Stimulated activated CD4-positive, alpha-beta T cell treated with anti-CD3 and anti-CD28 coated beads, TNF-alpha, amount 100 ng/mL, for 48 hours (primary cell): ENCODE measurements around the gene RIOK1.
"Not testable (repeated sequence)": the region's sequence is repeated elsewhere in the genome, so short reads cannot be mapped to it uniquely, and the experiment has no call there.

Source experiments
- DNase-seq, 3 donors: peaks; one replicate each; pipeline ENCODE4 v3.0.0-alpha.2; 2020; ENCODE audit warnings: low read depth in 3 of 3

The RIOK1 gene

DNA sequence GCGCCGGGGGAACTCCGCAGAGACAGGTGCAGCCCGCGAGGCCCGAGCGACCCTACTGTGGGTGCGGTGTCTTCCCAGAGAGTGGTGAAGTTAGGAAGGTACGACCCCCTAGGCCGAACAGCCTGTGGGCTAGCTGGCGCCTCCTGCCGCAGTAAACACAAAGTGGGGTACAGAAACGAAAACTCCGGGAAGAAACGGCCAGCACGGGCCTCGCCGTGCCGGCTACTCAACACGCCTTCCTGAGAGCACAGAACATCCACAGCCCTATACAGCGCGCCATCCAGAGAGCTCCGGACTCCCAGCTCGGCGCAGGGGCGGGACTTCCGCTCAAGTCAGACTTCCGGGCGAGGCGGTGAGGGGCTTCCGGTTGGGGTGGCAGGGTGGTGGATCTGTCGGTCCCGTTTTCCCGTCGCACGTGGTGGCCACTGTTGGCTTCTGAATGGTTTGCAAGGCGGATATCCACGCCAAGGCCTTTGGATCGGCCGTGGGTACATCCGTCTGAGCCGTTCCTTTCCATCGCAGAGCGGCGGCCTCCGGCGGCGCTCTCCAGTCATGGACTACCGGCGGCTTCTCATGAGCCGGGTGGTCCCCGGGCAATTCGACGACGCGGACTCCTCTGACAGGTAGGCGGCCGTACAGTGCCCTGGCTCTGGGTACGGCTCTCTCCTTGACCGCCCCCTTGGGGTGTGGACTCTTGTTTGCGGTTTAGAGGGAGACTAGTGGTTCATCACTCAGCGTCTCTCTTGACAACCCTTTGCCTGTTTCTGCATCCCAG, at the start of gene RIOK1, which contains the start of gene CAGE1:
Gene RIOK1, plus strand, starts transcription at position 358 of the 775 bp plus-strand sequence. Its CDS starts 195 bp downstream, at position 553.
Gene CAGE1, minus strand, starts transcription at position 292 of the 775 bp plus-strand sequence. CDS start 2,569 bp downstream, outside the sequence.
- DNase-seq = peak; percentile 91 to 94 (median 94)

DNA sequence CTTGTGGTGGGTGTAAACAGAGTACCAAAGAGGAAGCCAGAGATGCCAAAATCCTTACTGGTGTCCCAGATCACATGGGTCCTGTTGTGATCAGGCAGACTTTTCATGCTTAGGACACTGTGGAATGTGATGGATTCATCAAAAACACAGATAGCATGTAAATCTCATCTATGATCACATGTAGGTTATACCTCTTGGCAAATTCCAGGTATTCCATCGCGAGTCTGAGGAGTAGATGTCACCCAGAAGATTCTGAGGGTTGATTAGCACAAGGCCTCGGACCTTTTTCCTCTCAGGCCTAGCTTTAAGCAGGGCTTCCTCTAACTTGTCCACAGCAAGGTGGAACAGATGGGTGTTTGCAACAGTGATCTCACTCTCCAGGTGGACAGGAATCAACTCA, 48.3 kb upstream of the RIOK1 start:
- no peak for DNase-seq

DNA sequence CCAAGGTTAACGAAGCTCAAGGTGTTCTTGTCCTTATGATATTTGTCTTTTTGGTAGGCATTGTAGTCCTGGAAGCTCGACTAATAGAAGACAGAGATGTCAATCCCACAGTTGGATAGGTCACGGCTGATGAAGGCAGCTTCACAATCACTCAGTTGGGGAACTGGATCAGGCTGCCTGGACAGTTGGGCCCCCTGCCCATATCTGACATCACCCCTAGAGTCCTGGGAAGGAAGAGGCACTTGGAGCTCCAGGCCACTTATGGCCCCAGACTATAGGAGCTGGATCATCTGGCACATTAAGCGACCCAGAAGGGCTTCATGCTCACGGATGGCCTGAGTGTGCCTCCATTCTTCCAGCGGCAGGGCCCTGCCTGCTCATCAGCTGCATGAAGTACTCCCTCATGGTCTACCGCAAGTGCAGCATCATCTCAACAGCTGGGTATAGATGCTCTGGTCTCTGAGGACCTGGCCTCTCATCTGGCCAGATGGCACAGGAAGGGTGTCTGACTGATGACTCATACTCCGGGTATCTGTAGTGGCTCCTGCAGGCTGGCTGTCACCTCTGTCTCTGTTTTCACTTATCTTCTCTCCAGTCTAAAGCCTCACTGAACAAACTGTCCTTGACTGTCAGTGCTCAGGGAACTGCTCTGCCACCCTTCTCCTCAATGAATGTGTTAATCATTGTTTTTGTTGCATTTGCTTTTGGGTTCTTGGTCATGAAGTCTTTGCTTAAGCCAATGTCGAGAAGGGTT, 47.4 kb upstream of the RIOK1 start:
- no peak for DNase-seq

DNA sequence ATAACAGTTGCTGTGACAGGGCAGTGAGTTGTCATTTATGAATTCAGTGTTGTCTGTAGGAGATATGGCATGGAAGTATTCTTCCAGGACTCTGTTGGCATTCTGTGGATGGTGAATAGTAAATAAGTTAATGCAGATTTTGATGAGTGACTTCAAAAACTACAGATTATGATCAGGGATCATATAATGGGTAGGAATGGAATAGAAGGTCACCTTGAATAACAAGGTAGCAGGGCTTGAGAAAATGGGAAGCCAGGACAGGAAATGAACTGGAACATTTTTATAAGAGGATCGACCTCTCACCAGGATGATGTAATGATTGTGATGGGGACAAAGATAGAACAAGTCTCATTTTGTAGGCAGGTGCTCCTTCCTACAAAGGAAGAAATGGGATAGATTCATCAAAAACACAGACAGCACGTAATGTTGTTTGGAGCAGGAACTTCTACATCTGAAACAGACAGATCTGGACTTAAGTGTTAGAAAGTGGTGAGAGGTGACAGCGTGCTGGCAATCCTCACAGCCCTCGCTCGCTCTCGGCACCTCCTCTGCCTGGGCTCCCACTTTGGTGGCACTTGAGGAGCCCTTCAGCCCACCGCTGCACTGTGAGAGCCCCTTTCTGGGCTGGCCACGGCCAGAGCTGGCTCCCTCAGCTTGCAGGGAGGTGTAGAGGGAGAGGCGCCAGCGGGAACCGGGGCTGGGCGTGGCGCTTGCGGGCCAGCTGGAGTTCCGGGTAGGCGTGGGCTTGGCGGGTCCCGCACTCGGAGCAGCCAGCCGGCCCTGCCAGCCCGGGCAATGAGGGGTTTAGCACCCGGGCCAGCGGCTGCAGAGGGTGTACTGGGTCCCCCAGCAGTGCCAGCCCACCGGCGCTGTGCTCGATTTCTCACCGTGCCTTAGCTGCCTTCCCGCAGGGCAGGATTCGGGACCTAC, 45.8 kb upstream of the RIOK1 start:
- no peak for DNase-seq

DNA sequence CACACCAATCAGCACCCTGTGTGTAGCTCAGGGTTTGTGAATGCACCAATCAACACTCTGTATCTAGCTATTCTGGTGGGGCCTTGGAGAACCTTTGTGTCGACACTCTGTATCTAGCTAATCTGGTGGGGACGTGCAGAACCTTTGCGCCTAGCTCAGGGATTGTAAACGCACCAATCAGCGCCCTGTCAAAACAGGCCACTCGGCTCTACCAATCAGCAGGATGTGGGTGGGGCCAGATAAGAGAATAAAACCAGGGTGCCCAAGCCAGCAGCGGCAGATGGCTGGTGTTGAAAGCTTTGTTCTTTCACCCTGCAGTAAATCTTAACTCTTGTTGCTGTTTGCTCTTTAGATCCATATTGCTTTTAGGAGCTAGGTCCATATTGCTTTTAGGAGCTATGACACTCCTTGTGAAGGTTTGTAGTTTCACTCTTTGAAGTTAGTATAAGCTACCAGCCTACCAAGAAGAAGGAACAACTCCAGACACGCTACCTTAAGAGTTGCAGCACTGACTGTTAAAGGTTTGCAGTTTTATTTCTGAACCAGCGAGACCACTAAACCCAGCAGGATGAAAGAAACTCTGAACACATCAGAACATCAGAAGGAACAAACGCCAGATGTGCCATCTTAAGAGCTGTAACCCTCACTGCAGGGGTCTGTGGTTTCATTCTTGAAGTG, 44.7 kb upstream of the RIOK1 start:
- DNase-seq = not testable (repeated sequence)

DNA sequence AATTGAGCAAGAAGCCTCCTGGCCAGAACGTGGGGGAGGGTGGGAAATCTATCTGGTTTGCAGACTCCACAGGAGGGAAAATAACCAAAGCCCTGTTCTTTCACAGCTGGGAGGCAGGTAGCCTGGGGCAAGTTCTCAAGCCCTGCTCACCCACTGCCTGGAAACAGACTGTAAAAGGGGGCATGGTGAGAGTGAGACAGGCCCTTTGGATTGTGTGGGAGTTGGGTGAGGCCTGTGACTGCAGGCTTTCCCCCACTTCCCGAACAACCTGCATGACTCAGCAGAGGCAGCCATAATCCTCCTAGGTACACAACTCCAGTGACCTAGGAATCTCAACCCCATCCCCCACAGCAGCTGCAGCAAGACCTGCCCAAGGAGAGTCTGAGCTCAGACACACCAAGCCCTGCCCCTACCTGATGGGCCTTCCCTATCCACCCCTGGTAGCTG, 42.0 kb upstream of the RIOK1 start:
- not testable (repeated sequence) for DNase-seq

DNA sequence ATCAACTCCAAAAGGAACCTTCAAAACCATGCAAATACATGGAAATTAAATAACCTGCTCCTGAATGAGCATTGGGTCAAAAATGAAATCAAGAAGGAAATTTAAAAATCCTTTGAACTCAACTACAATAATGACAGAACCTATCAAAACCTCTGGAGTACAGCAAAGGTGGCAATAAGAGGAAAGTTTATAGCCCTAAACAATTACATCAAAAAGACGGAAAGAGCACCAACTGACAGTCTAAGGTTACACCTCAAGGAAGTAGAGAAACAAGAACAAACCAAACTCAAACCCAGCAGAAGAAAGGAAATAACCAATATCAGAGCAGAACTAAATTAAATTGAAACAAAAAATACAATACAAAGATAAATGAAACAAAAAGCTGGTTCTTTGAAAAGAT, 39.0 kb upstream of the RIOK1 start:
- DNase-seq = not testable (repeated sequence)

DNA sequence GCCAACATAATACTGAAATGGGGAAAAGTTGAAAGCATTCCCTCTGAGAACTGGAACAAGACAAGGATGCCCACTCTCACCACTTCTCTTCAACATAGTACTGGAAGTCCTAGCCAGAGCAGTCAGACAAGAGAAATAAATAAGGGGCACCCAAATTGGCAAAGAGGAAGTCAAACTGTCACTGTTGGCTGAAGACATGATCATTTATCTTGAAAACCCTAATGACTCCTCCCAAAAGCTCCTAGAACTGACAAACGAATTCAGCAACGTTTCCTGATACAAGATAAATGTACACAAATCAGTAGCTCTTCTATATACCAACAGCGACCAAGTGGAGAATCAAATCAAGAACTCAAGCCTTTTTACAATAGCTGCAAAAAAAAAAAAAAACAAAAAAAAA, 37.7 kb upstream of the RIOK1 start:
- DNase-seq = not testable (repeated sequence)

DNA sequence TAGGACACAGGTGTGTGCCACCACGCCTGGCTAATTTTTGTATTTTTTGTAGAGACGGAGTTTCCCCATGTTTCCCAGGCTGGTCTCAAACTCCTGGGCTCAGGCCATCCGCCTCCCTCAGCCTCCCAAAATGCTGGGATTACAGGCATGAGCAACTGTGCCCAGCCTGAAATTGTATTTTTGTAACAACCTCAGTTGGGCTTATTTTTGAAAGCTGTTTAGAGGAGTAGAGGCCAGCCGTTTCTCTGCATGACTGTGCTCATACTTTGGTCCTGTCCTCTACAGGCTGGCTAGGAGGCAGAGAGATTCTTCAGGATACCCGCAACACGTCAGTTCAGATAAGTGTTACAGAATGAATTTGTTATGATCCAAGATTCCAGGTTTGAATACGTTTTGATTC, 22.2 kb upstream of the RIOK1 start:
- no peak for DNase-seq

DNA sequence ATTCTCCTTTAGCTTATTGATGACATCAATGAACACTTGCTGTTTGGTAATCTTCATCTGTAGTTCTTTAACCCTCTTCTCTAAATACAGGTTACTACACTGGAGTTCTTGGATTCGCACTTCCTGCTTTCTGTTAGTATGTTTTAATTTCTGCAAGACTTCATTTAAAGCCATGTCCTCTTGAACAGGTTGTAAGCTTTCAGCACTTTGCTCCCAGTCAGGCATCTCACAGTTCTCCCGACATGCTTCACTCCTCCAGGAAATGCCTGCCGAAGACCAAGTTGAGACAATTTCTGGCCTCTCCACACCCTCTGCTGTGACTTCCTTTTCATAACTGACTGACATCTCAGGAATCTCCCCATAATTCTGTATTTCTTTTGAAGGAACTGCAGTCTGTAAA, 15.9 kb upstream of the RIOK1 start:
- no peak for DNase-seq

DNA sequence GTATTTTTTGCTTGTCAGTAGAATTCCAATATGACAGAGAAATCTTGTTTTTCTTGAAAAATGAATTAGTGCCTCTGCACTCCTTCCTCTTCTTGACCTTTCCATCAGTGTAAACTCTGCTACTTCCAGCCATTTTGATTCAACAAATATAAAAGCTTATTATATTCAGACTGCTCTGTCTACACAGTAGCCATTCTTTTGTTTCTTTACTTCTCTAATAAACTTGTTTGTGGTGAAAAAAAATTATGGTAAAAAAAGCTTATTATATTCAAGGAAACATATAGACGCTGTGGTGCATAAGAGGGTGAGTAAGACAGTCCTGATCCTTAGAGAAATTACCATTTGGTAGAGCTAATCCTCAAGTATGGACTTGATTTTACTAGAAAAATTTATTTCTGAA, 11.6 kb upstream of the RIOK1 start:
- DNase-seq = no peak

DNA sequence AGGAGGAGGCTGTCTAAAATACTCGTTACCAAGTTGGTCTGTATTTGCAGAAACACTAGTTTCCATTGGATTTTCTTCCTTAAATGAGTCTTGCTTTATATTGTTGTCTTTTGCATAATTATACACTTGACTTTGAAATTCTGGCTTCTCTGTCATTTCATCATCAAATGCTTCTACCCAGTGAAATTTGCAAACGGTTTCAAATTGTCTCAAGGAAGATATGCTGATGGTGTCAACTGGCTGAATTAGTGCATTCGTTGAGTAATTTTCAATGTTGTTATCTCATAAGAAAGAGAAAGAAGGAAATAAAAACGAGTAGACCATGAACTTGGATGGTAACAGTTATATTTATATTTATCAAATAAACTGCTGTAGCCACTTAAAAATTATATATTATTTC, 10.9 kb upstream of the RIOK1 start:
- no peak for DNase-seq

DNA sequence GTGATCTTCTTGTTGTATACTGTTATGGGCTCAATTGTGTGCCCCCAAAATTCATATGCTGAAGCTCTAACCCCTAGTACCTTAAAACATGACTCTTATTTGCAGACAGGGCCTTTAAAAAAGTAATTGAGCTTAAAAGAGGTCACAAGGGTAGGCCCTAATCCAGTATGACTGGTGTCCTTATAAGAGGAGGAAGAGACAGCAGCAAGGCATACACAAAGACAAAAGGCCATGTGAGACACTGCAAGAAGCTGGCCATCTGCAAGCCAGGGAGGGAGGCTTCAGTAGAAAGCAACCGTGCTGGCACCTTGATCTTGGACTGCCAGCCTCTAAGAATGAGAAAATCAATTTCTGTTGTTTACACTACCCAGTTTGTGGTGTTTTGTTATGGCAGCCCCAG, 8.5 kb upstream of the RIOK1 start:
- DNase-seq = no peak

DNA sequence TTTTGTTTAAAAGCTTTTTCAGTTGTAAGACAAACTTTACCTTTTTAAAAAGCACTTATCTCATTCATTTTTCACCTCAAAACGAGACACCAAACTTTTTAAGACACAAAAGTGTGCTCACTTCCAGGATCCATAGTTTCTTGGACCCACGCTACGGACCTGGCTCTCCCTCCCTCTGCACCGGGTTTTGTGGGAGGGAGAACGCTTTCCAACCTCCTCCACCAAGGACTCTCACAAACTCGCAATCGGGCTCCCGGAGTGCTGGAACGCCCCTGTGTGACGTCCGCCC, 502 bp upstream of the RIOK1 start:
- DNase-seq = no peak

DNA sequence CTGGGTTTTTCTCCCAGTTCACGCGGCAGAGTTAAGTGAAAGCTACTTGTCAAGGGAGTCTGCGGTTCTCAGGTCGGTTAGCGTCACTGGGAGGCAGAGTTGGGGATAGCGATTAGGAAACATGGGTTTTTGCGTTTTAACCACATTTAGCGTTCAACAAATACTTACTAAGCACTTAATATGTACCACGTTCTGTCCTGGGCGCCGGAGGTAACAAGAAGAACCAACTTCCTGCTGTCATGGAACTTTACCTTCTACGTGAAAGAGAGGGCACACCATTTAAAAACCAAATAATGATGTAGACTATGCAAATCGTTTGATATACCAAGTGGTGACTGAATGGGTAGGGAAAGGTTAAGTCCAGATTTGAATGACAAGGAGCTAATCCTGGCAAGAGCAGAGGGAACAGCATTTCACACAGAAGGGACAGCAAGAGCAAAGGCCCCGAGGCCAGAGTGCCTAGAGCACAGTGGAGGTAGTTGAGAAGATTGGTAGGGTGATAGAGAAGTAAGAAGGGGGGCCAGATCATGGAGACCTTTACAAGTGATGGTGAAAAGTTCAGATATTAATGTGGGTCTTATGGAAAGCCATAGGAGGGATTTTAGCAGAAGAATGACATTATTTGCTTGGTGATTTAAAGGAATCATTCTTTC, 744 bp downstream of the RIOK1 start:
- DNase-seq = no peak

DNA sequence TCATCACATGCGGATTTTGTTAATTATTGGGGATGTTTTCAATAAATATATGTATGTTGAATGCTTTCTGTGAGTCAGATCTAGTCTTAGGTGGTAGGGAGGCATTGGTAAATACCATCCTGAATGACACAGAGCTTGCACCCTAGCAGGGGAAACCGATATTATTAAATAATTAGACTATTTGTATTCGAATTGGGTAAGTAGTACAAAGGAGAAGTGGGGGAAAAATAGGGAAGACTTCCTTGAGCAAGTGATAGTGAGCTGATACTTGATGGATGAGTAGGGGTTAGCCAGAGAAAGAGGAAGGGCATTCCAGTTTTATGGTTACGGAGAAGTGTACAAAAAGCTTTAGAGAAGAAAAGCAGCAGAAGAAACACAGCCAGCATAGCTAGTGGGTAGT, 1.5 kb downstream of the RIOK1 start:
- DNase-seq = no peak

DNA sequence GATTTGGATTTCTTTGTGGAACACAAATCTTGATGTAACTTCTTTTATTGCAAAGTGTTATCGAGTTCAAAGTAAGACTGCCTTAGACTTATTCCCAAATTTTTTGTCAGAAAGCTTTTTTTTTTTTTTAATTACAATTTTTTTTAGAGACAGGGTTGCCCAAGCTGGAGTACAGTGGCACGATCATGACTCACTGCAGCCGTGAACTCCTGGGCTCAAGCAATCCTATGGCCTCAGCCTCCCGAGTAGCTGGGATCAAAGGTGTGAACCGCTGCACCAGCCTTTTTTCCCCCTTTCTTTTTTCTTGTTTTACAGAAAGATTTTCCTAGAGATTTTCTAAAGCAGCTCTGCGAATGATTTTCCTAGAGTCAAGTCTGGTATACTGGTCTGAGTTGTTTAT, 2.8 kb downstream of the RIOK1 start:
- no peak for DNase-seq

DNA sequence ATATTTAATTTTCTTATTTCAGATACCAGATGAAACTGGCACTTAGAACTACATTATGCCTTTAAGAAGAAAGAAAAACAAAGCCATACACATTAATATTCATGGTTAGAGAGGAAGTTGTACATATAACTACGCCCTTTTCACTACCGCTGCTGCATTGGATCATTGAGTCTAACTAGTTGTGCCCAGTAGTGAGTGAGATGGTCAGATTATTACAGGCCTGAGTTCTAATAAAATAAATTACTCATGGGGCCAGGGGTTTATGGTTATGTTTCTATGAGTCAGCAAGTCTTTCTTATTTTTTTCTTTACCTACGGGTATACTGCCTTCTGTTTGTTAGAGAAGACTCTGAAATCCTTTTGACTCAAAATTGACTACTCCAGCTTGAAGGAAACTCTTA, 11.5 kb downstream of the RIOK1 start:
- no peak for DNase-seq

DNA sequence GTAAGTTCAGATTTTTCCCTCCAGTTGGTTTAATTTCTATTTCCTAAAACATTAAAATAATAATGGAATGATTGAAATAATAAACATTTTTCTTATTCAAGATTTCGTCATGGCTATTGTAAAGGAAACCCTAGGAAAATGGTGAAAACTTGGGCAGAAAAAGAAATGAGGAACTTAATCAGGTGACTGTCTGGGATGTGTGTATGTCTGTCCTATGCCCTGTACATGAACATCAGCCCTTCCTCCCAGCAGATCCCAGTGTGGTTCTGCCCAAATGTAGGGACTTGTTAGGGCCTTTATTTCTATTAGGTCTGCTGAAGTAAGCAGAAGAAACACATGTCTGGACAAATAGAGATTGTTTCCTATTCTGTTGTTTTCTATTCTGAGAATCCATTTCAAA, 13.1 kb downstream of the RIOK1 start:
- no peak for DNase-seq

DNA sequence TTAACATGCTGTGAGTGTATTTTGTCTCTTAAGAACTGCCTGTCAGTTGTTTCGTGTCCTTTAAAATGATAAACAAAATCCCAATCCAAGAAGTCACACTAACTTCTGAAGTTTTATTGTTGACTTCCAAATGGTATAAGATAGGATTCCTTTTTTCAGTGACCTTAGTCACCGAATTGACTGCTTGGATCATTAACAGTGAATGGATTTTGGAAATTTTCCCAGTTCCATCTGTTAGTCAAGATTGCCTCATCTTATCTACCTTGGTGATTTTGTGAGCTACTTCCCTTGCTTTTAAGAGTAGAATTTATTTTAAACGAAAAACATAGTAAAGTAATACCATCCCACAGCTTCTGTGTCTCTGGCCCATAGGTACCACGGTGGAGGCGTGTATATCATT, 14.9 kb downstream of the RIOK1 start:
- no peak for DNase-seq

DNA sequence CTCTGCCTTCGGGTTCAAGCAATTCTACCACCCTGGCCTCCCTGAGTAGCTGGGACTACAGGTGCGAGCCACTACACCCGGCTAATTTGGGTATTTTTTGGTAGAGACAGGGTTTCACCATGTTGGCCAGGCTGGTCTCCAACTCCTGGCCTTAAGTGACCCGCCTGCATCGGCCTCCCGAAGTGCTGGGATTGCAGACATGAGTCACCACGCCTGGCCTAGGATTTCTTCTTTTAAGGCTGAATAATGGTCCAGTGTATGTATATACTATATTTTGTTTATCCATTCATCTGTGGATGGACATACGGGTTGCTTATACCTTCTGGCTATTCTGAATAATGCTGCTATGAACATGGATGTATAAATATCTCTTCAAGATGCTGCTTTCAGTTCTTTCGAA, 17.1 kb downstream of the RIOK1 start:
- no peak for DNase-seq
